H9 (cell line): ENCODE data around the gene PPCDC. TPM values are rescaled to one million over a fixed set of nuclear protein-coding genes. Genes with fewer than 3 reads are reported as not detected.

Source experiments
- DNase-seq: peaks from one replicate; pipeline ENCODE4 v3.0.0-alpha.2; 2017
- H2AFZ ChIP-seq: one replicate; pipeline ENCODE4 v1.6.1; 2013; ENCODE audit warnings: mild to moderate bottlenecking, low read length, control low read depth, moderate library complexity
- H2AK5ac ChIP-seq: 2 replicates; pipeline ENCODE4 v1.6.1; 2013; ENCODE audit warnings: low read length, control low read depth, mixed read lengths; ENCODE audit not compliant: insufficient read length
- H2BK120ac ChIP-seq: one replicate; pipeline ENCODE4 v1.6.1; 2013; ENCODE audit warnings: low read depth, mild to moderate bottlenecking, low read length, control low read depth, inconsistent platforms; ENCODE audit not compliant: poor library complexity, severe bottlenecking
- H2BK12ac ChIP-seq: 2 replicates; pipeline ENCODE4 v1.6.1; 2013; ENCODE audit warnings: low read length, control low read depth, mixed read lengths, low read depth; ENCODE audit not compliant: insufficient read length
- H2BK15ac ChIP-seq: 2 replicates; pipeline ENCODE4 v1.6.1; 2013; ENCODE audit warnings: low read depth, low read length, control low read depth
- H2BK20ac ChIP-seq: one replicate; pipeline ENCODE4 v1.6.1; 2013; ENCODE audit warnings: low read depth, mild to moderate bottlenecking, low read length, control low read depth, inconsistent platforms; ENCODE audit not compliant: poor library complexity, severe bottlenecking
- H2BK5ac ChIP-seq: 2 replicates; pipeline ENCODE4 v1.6.1; 2013; ENCODE audit warnings: low read length, control low read depth, mixed read lengths; ENCODE audit not compliant: insufficient read length
- H3K14ac ChIP-seq: 2 replicates; pipeline ENCODE4 v1.6.1; 2013; ENCODE audit warnings: low read length, control low read depth; ENCODE audit not compliant: insufficient read depth
- H3K18ac ChIP-seq: 2 replicates; pipeline ENCODE4 v1.6.1; 2013; ENCODE audit warnings: low read depth, mild to moderate bottlenecking, mixed read lengths, low read length, control low read depth; ENCODE audit not compliant: insufficient read length
- H3K23ac ChIP-seq: 2 replicates; pipeline ENCODE4 v1.6.1; 2013; ENCODE audit warnings: low read length, control low read depth, mixed read lengths, low read depth; ENCODE audit not compliant: insufficient read length
- H3K23me2 ChIP-seq: 2 replicates; pipeline ENCODE4 v1.6.1; 2013; ENCODE audit warnings: low read depth, mild to moderate bottlenecking, mixed read lengths, low read length, control low read depth; ENCODE audit not compliant: insufficient read length, poor library complexity, severe bottlenecking
- H3K27ac ChIP-seq: 2 replicates; pipeline ENCODE4 v1.5.1; 2013; ENCODE audit warnings: low read length, control low read depth, mixed read lengths, low read depth; ENCODE audit not compliant: insufficient read length
- H3K27me3 ChIP-seq: 2 replicates; pipeline ENCODE4 v1.6.1; 2013; ENCODE audit warnings: low read length, control low read depth, inconsistent platforms; ENCODE audit not compliant: insufficient read depth
- H3K4ac ChIP-seq: 2 replicates; pipeline ENCODE4 v1.6.1; 2013; ENCODE audit warnings: low read depth, mild to moderate bottlenecking, control low read depth, inconsistent platforms, low read length, moderate library complexity
- H3K4me1 ChIP-seq: 2 replicates; pipeline ENCODE4 v1.6.1; 2013; ENCODE audit warnings: low read length, control low read depth, inconsistent platforms; ENCODE audit not compliant: insufficient read depth
- H3K4me2 ChIP-seq: 2 replicates; pipeline ENCODE4 v1.6.1; 2013; ENCODE audit warnings: low read length, control low read depth, mixed read lengths; ENCODE audit not compliant: insufficient read length, insufficient read depth
- H3K56ac ChIP-seq: 2 replicates; pipeline ENCODE4 v1.6.1; 2013; ENCODE audit warnings: low read depth, mild to moderate bottlenecking, mixed read lengths, low read length, control low read depth; ENCODE audit not compliant: insufficient read length
- H3K79me1 ChIP-seq: 2 replicates; pipeline ENCODE4 v1.6.1; 2013; ENCODE audit warnings: low read depth, mild to moderate bottlenecking, moderate library complexity, low read length, control low read depth, inconsistent platforms; ENCODE audit not compliant: insufficient read depth, poor library complexity, severe bottlenecking
- H3K79me2 ChIP-seq: 2 replicates; pipeline ENCODE4 v1.6.1; 2013; ENCODE audit warnings: low read length, control low read depth, inconsistent platforms; ENCODE audit not compliant: insufficient read depth
- H3K9ac ChIP-seq: 2 replicates; pipeline ENCODE4 v1.6.1; 2013; ENCODE audit warnings: low read length, control low read depth, mixed read lengths; ENCODE audit not compliant: insufficient read length; ENCODE audit errors: extremely low read depth
- H3K9me3 ChIP-seq: one replicate; pipeline ENCODE4 v1.6.1; 2013; ENCODE audit warnings: low read depth, low read length, inconsistent platforms; ENCODE audit not compliant: control insufficient read depth
- H3T11ph ChIP-seq: one replicate; pipeline ENCODE4 v1.6.1; 2013; ENCODE audit warnings: mild to moderate bottlenecking, low read length, control low read depth, inconsistent platforms
- H4K20me1 ChIP-seq: one replicate; pipeline ENCODE4 v1.6.1; 2013; ENCODE audit not compliant: control insufficient read depth, insufficient read length, insufficient read depth
- H4K5ac ChIP-seq: 2 replicates; pipeline ENCODE4 v1.6.1; 2013; ENCODE audit warnings: low read depth, mild to moderate bottlenecking, mixed read lengths, low read length, control low read depth; ENCODE audit not compliant: insufficient read length
- H4K8ac ChIP-seq: replicated peaks from 2 replicates; pipeline ENCODE4 v1.6.1; 2013; ENCODE audit warnings: low read length, control low read depth, mixed read lengths, low read depth; ENCODE audit not compliant: insufficient read length
- H4K91ac ChIP-seq: 2 replicates; pipeline ENCODE4 v1.6.1; 2013; ENCODE audit warnings: low read depth, mild to moderate bottlenecking, moderate library complexity, mixed read lengths, low read length, control low read depth; ENCODE audit not compliant: insufficient read length
- H3K27ac Mint-ChIP-seq, 3 experiments: 2 replicates in 2 of 3; 3 replicates in 1 of 3; pipeline ENCODE4 v1.8.0; 2020 to 2021; ENCODE audit warnings: mixed read lengths in 3 of 3, mild to moderate bottlenecking in 1 of 3, moderate library complexity in 1 of 3
- H3K27me3 Mint-ChIP-seq: 2 replicates; pipeline ENCODE4 v1.8.0; 2021; ENCODE audit warnings: low read depth, mild to moderate bottlenecking, moderate library complexity, mixed read lengths
- H3K36me3 Mint-ChIP-seq, 3 experiments: 2 replicates in 2 of 3; 3 replicates in 1 of 3; pipeline ENCODE4 v1.8.0; 2020 to 2021; ENCODE audit warnings: low read depth in 3 of 3, mixed read lengths in 3 of 3; ENCODE audit not compliant: insufficient read depth in 1 of 3
- H3K4me1 Mint-ChIP-seq, 2 experiments: 2 replicates each; pipeline ENCODE4 v1.8.0; 2020; ENCODE audit warnings: mixed read lengths in 2 of 2
- H3K4me3 Mint-ChIP-seq, 2 experiments: 2 replicates in 1 of 2; 3 replicates in 1 of 2; pipeline ENCODE4 v1.8.0; 2020 to 2021; ENCODE audit warnings: mild to moderate bottlenecking in 2 of 2, mixed read lengths in 2 of 2, moderate library complexity in 1 of 2
- H3K9me3 Mint-ChIP-seq, 2 experiments: 2 replicates in 1 of 2; 3 replicates in 1 of 2; pipeline ENCODE4 v1.8.0; 2020; ENCODE audit warnings: mild to moderate bottlenecking in 2 of 2, mixed read lengths in 2 of 2, moderate library complexity in 1 of 2
- WGBS: extraction: QIAGEN DNeasy Blood & Tissue Kit; methylation state at CpG from one replicate; pipeline ENCODE4 v1.1.7; 2013; ENCODE audit warnings: missing lambda C conversion rate, low lambda C conversion rate, mixed read lengths; ENCODE audit not compliant: insufficient read length; ENCODE audit errors: extremely low coverage; 5-methylcytosine and 5-hydroxymethylcytosine counted together
- total RNA-seq: library from RNA; stranded (reverse); gene quantifications from 2 replicates; pipeline ENCODE4 v1.2.1, GENCODE V29; 2021
- TF ChIP-seq, protein P1 (sequence below): fragments of 200-600 bp; sonication (generic); conservative IDR thresholded peaks from 3 replicates; pipeline ENCODE4 v1.8.0; 2021; ENCODE audit warnings: antibody characterized with exemption, mild to moderate bottlenecking

Gene PPCDC
- total RNA-seq, 1 experiment from 2014 or later = 17.6 TPM

DNA sequence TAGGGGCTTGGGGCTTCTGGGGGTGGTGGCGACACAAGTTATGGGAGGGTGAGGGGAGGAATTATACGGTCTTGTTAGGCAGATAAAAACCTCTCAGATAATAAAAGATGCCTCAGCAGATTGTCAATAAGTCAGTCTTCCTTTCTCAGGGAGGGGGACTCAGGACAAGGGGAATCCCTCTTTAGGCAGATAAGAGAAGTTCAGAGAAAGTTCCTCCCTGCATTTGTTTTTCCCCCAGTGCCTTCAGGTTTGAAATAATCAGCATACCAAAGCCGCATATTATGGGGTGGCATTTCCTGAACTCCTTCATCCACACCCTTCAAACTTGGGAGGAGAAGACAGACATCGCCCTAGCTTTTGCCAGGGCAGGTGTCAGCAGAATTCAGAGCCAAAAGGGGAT lies 8.5 kb downstream of the PPCDC start:
- H3K4me1 Mint-ChIP-seq = peaks cover 45 to 61% of the 10 kb centered on the region in 2 experiments
- peak overlapping the region in 1 of 3 experiments; percentile 59; a peak in 2 of 7 replicates for H3K27ac Mint-ChIP-seq
- no peak overlapping the region for H2BK20ac ChIP-seq
- no peaks in the 10 kb centered on the region for H3K9me3 Mint-ChIP-seq
- H2AFZ ChIP-seq = no peak overlapping the region
- peaks cover 15 to 36% (median 24%) of the 10 kb centered on the region in 3 experiments; a peak in 6 of 7 replicates for H3K36me3 Mint-ChIP-seq
- no CpG with 5 or more reads among the region's 4 CpGs for WGBS
- H2BK5ac ChIP-seq = no peak overlapping the region
- no peaks in the 10 kb centered on the region for H3K27me3 Mint-ChIP-seq
- no peak overlapping the region for H3K14ac ChIP-seq
- H3K79me1 ChIP-seq = no peaks in the 10 kb centered on the region
- H3K23ac ChIP-seq = no peak overlapping the region
- no peak overlapping the region for H3K56ac ChIP-seq
- H3K4me3 Mint-ChIP-seq = no peak overlapping the region
- no peak overlapping the region for H3K18ac ChIP-seq
- 0 out of 2 replicates have a peak, but pooled peaks cover 3% of the 10 kb centered on the region for H3K4me1 ChIP-seq
- DNase-seq = no peak
- H3T11ph ChIP-seq = no peak overlapping the region
- no peak overlapping the region for H3K9ac ChIP-seq
- no peaks in the 10 kb centered on the region for H4K20me1 ChIP-seq
- H3K27me3 ChIP-seq = no peaks in the 10 kb centered on the region
- H3K27ac ChIP-seq = no peak overlapping the region
- H4K91ac ChIP-seq = no peak overlapping the region
- H3K23me2 ChIP-seq = no peaks in the 10 kb centered on the region
- H2BK15ac ChIP-seq = no peak overlapping the region
- no peak overlapping the region for H4K8ac ChIP-seq
- H3K4me2 ChIP-seq = no peak overlapping the region
- no peak overlapping the region for H2BK12ac ChIP-seq
- H3K9me3 ChIP-seq = no peaks in the 10 kb centered on the region
- no peak overlapping the region for H2AK5ac ChIP-seq
- no peak overlapping the region for H4K5ac ChIP-seq
- TF ChIP-seq, protein P1, sequence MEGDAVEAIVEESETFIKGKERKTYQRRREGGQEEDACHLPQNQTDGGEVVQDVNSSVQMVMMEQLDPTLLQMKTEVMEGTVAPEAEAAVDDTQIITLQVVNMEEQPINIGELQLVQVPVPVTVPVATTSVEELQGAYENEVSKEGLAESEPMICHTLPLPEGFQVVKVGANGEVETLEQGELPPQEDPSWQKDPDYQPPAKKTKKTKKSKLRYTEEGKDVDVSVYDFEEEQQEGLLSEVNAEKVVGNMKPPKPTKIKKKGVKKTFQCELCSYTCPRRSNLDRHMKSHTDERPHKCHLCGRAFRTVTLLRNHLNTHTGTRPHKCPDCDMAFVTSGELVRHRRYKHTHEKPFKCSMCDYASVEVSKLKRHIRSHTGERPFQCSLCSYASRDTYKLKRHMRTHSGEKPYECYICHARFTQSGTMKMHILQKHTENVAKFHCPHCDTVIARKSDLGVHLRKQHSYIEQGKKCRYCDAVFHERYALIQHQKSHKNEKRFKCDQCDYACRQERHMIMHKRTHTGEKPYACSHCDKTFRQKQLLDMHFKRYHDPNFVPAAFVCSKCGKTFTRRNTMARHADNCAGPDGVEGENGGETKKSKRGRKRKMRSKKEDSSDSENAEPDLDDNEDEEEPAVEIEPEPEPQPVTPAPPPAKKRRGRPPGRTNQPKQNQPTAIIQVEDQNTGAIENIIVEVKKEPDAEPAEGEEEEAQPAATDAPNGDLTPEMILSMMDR = no peak
- H3K79me2 ChIP-seq = no peaks in the 10 kb centered on the region
- H2BK120ac ChIP-seq = no peak overlapping the region
- no peak overlapping the region for H3K4ac ChIP-seq
